Duodenal mucosa (tissue), 2 donors: ENCODE measurements around the gene CIPC.

ENCODE experiments used
- H3K27ac ChIP-seq: one replicate; pipeline ENCODE4 v1.7.0; 2013; ENCODE audit warnings: low read depth, low read length
- H3K27me3 ChIP-seq, 2 donors: one replicate each; pipeline ENCODE4 v1.7.0; 2013; ENCODE audit warnings: low read length in 2 of 2, control low read depth in 1 of 2; ENCODE audit not compliant: insufficient read depth in 2 of 2, control insufficient read depth in 1 of 2
- H3K36me3 ChIP-seq, 2 donors: one replicate each; pipeline ENCODE4 v1.7.0; 2013; ENCODE audit warnings: low read length in 2 of 2, control low read depth in 1 of 2; ENCODE audit not compliant: insufficient read depth in 2 of 2, control insufficient read depth in 1 of 2
- H3K4me1 ChIP-seq, 2 donors: one replicate each; pipeline ENCODE4 v1.7.0; 2013; ENCODE audit warnings: low read length in 2 of 2, control low read depth in 1 of 2; ENCODE audit not compliant: insufficient read depth in 2 of 2, control insufficient read depth in 1 of 2
- H3K4me3 ChIP-seq, 2 donors: one replicate each; pipeline ENCODE4 v1.7.0; 2013; ENCODE audit warnings: low read length in 2 of 2, low read depth in 1 of 2
- H3K9ac ChIP-seq, 2 donors: one replicate each; pipeline ENCODE4 v1.7.0; 2013; ENCODE audit warnings: low read length in 2 of 2, low read depth in 1 of 2
- H3K9me3 ChIP-seq, 2 donors: one replicate each; pipeline ENCODE4 v1.7.0; 2013; ENCODE audit warnings: low read length in 2 of 2, control low read depth in 1 of 2; ENCODE audit not compliant: control insufficient read depth in 1 of 2

The CIPC gene, protein sequence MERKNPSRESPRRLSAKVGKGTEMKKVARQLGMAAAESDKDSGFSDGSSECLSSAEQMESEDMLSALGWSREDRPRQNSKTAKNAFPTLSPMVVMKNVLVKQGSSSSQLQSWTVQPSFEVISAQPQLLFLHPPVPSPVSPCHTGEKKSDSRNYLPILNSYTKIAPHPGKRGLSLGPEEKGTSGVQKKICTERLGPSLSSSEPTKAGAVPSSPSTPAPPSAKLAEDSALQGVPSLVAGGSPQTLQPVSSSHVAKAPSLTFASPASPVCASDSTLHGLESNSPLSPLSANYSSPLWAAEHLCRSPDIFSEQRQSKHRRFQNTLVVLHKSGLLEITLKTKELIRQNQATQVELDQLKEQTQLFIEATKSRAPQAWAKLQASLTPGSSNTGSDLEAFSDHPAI

DNA sequence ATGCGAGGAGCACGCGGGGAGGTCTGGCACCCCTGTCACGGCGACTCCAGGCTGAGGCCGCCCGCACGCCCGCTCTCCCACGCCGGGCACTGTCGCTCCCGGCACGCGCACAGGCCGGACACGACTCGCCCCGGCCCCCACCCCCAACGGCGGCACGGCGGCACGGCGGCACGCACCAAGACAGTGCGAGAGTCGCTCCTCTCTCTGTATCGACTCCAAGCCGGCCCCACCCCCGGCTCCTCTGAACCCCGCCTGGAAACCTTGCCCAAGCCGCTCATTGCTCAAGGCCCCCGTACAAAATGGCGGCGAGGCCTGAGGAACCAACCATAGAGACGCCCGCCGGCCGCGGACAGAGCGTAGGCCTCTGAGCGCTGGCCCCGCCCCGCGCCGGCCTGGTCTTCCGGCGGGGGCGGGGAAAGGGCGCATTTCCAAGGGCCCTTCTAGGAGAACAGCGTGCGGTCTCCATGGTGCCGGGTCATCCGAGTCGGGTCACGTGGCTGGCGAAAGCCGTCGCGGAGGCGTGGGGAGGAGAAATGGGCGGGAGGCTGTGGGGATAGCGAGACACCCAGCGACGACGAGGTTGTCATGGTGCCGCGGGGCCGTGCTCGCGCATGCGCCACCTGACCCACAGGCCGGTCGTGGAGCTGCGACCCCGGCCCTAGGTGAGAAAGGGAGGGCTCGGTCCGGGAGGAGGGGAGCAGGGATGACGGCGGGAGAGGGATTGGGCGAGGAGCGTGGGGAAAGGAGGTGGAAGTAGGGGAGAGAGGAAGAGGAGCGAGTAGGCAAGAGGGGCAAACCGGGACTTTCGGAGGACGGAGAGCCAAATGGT, at the start of gene CIPC:
Gene CIPC (plus strand): TSS at position 559 of the 829 bp plus-strand sequence. CDS start 7,451 bp downstream, outside the sequence.
- Histone ChIP-seq H3K4me3 (peak within 1 kb of the TSS; percentile 91 to 100), H3K36me3 (no peaks in the 10 kb centered on the region), H3K4me1 (peaks cover 32 to 40% of the 10 kb centered on the region in 2 donors), H3K27ac (peak within 1 kb of the TSS; percentile 95), H3K27me3 (no peaks in the 10 kb centered on the region), H3K9me3 (no peaks in the 10 kb centered on the region), H3K9ac (peak within 1 kb of the TSS; percentile 97 to 100)

DNA sequence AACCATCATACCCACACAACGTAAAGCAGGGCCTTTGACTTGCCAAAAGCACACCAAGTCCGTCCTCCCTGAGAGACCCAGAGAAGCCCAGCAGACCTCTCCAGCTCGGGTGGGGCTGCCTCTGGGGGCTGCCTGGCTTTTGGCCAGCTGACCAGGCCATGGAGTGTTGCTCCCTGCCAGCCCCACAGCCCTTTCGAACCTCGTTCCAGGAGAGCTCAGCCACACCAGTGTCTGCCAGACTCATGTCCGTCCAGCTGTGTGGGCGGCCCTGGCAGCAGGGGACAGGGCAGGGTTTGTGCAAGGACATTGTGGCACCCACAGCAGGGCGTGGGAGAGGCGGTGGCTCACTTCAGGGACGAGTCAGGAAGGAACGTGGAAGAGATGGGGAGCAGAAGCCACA, 46.9 kb upstream of the CIPC start:
- no peaks in the 10 kb centered on the region for H3K9me3 ChIP-seq
- H3K36me3 ChIP-seq, result no peaks in the 10 kb centered on the region
- peak overlapping the region; percentile 43 for H3K27ac ChIP-seq
- H3K4me1 ChIP-seq, result peaks cover 27 to 29% of the 10 kb centered on the region in 2 donors
- H3K27me3 ChIP-seq, result no peaks in the 10 kb centered on the region
- no peak overlapping the region for H3K4me3 ChIP-seq
- H3K9ac ChIP-seq, result peak overlapping the region; percentile 4 to 19

DNA sequence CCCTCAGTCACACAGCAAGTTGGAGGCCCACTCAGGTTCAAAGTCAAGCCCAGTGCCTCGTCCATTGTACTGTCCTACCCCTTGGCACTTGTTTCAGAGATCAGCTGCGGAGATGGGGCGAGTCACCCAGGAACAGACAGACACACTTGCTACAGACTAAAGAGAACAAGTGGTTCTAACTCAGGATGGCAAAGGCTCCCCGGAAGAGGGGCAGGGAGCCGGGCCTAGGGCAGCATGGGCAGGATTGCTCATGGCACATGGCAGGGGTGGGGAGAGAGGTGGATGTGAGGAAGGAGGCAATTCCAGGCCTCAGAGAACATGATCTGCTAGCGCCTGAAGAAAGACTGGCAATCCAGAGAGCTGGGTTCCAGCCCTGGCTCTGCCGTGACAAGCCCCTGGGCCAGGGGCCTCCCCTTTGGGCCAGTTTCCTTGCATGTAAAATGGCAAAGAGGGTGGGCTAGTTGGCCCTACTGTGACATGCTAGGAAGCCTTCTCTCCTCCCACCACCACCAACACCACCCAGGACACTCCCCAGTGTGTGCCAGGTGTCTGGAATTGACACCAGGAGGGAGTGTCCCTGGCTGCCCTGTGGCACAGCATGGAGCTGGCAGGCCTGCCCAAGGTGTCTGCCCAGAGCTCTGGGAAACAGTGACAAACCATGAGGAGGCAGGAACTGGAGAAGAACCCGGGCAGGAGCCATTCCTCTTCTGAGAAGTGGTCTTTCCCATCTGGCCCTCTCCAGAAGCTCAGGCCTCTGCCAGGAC, 45.6 kb upstream of the CIPC start:
- H3K27ac ChIP-seq, result no peak overlapping the region
- H3K4me1 ChIP-seq, result peaks cover 18 to 20% of the 10 kb centered on the region in 2 donors
- H3K9me3 ChIP-seq, result no peaks in the 10 kb centered on the region
- no peaks in the 10 kb centered on the region for H3K27me3 ChIP-seq
- no peak overlapping the region for H3K4me3 ChIP-seq
- no peak overlapping the region for H3K9ac ChIP-seq
- no peaks in the 10 kb centered on the region for H3K36me3 ChIP-seq

DNA sequence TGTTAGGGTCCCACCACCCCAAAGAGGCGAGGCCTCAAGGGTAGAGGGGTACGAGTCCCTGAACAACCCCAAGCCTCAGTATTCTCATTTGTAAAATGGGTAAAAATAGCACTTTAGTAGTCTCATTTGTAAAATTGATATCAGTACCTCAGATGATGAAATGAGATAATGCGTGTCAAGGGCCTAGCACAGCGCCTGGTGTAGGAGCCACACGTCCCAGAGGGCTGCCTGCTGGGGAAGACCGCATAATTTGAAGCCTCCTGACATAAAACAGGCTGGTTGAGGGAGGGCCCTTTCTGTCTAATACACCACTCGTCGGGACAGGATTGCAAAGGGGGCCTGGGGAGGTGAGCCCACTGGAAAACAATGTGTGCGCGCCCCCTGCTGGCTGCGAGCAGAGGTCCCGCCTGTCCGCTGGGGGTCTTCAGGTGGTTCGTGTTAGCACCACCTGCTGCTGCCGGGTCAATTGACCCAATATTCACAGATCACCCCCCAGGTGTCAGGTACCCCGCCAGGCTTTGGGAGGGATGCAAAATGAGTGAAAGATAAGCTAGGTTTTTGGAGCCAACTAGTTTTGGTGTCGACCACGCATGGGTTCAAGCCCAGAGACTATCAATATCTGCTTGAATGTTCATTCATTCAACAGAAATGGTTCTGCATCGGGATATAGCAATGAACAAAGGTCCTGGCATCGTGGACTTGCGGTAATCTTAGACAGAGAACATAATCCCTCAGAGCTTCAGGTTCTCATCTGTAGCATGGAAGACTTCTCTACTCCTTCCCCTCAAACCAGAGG, 44.8 kb upstream of the CIPC start:
- no peak overlapping the region for H3K27ac ChIP-seq
- H3K4me3 ChIP-seq, result no peak overlapping the region
- no peak overlapping the region for H3K9ac ChIP-seq
- no peaks in the 10 kb centered on the region for H3K36me3 ChIP-seq
- no peaks in the 10 kb centered on the region for H3K9me3 ChIP-seq
- H3K27me3 ChIP-seq, result no peaks in the 10 kb centered on the region
- H3K4me1 ChIP-seq, result peaks cover 18 to 20% of the 10 kb centered on the region in 2 donors

DNA sequence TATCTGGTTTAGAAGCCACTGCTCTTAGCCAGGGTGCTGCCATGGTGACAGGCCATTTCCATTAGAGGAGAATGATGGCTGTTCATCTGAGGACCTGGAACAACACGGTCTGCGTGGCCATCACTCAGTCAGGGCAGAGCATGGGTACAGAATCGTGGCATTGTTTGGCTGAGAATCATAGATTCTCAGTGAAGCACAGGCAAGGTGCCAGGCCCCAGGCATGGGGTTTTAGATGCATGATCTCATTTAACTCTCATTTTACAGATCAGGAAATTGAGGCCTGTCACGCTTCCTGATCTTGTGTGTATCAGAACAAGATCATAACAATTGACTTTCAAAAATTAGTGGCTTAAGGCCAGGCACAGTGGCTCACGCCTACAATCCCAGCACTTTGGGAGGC, 42.8 kb upstream of the CIPC start:
- H3K4me1 ChIP-seq, result peaks cover 18 to 20% of the 10 kb centered on the region in 2 donors
- H3K4me3 ChIP-seq, result no peak overlapping the region
- no peak overlapping the region for H3K27ac ChIP-seq
- H3K9ac ChIP-seq, result no peak overlapping the region
- no peaks in the 10 kb centered on the region for H3K9me3 ChIP-seq
- H3K36me3 ChIP-seq, result no peaks in the 10 kb centered on the region
- no peaks in the 10 kb centered on the region for H3K27me3 ChIP-seq

DNA sequence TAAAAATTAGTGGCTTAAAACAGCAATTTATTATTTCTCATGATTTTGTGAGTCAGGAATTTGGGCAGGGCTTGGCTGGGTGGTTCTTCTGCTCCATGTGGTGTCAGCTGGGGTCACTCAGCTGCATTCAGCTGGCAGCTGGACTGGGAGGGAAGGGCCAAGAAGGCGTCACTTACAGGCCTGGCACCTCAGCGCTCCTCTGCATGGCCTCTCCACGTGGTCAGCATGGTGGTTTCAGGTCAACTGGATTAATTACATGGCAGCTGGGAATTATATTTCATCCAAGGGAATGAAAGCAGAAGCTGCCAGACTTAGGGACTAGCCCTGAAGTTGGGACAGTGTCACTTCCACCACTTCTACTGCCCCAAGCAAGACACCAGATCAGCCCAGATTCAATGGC, 42.1 kb upstream of the CIPC start:
- Histone ChIP-seq H3K4me3 (no peak overlapping the region), H3K27ac (no peak overlapping the region), H3K4me1 (peaks cover 16 to 17% of the 10 kb centered on the region in 2 donors), H3K27me3 (no peaks in the 10 kb centered on the region), H3K9me3 (no peaks in the 10 kb centered on the region), H3K36me3 (no peaks in the 10 kb centered on the region), H3K9ac (no peak overlapping the region)

DNA sequence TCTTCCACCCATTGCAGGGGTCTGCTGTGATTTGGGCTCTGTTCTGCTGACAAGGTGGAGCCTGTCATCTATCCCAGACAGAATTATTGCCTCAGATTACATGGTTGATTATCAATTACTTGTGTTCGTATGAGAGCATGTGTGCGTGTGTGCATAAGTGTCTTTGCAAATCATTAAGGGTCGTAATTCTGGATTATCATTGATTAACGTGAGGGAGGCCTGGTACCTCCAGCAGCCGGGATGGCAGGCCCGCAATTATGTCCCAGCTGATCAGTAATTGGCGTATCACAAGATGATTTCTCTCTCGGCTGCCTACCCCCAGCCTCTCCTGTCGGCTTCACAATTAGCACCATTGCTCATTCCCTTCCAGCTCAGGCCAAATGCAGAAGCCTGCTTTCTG, 39.9 kb upstream of the CIPC start:
- no peak overlapping the region for H3K27ac ChIP-seq
- H3K9me3 ChIP-seq, result no peaks in the 10 kb centered on the region
- H3K4me1 ChIP-seq, result peaks cover 0 to under 1% of the 10 kb centered on the region in 2 donors
- no peak overlapping the region for H3K4me3 ChIP-seq
- H3K9ac ChIP-seq, result no peak overlapping the region
- no peaks in the 10 kb centered on the region for H3K36me3 ChIP-seq
- no peaks in the 10 kb centered on the region for H3K27me3 ChIP-seq

DNA sequence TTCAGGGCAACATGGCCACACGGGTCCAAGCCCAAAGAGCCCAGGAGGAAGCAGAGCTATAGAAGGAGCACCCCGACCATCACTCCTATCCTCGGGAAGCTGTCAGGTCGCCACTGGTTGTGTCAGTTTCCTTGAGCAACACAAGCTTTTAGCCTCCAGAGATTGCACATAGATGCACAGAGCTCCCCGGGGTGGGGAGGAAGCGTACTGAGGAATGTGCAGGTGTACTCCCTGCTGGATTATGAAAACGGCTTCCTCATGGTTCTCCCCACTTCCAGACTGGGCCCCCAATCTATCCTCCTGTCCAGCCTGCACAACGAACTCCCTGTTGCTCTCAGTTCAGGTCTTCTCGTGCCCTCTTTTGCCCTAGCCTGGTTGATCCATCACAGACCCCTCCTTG, 39.3 kb upstream of the CIPC start:
- H3K36me3 ChIP-seq, result no peaks in the 10 kb centered on the region

DNA sequence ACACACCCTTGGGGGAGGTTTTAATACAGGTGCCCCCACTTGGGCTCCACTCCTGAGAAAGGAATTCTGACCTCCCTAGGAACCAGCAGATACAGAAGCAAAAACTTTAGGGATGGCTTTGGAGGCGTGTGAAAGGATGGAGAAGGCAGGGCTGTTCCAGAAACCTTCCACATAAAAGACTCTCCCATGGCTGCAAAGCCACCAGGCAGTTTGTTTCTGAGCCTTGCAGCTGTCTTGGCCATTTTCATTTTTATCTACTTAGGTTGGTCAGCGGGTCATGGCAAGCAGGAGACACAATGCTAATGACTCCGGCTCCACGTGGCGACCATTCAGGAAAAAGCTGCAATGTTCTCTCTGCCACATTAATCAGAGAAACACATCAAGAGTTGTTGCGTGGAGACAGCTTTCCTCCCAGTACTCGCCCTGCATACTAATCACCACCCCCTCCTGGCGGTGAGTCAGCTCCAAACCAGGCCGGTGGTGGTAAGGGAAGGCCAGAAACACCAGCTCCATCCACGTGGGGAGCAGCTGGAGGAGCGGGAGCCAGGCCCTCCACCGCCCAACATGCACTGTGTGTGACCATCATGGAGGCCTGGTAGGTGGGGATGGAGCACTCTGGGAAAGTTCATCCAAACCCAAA, 38.7 kb upstream of the CIPC start:
- Histone ChIP-seq H3K4me3 (no peak overlapping the region), H3K9me3 (no peaks in the 10 kb centered on the region), H3K36me3 (no peaks in the 10 kb centered on the region), H3K4me1 (no peaks in the 10 kb centered on the region), H3K27ac (no peak overlapping the region), H3K27me3 (no peaks in the 10 kb centered on the region), H3K9ac (no peak overlapping the region)

More for the DNA sequence above, 39.3 kb upstream of the CIPC start:
- Histone ChIP-seq H3K27me3 (no peaks in the 10 kb centered on the region), H3K27ac (no peak overlapping the region), H3K9ac (no peak overlapping the region), H3K4me1 (no peaks in the 10 kb centered on the region), H3K4me3 (no peak overlapping the region), H3K9me3 (no peaks in the 10 kb centered on the region)
